ENCODE measurements around the gene THAP4. TPM values are rescaled to one million over a fixed set of nuclear protein-coding genes. Genes with fewer than 3 reads are reported as not detected.

Gene THAP4
- total RNA-seq, 3 donors from 2014 or later: 35.3 to 45.9 (median 38.1) TPM

GRCh38 chr2:241584436-241584835 is 52.5 kb downstream of the THAP4 start:
- Histone ChIP-seq H3K36me3 (no peaks in the 10 kb centered on the region), H3K4me1 (no peaks in the 10 kb centered on the region), H3K9me3 (peaks cover 30 to 32% of the 10 kb centered on the region in 2 donors), H3K27ac (no peak overlapping the region), H3K27me3 (no peaks in the 10 kb centered on the region), H3K4me3 (no peak overlapping the region)
- DNase-seq (ENCODE audit: low spot score in 2 of 2): no peak
- intact Hi-C loops (cut with DNase I; ENCODE audit: low total_unique reads): no loop called here
- TF ChIP-seq POLR2AphosphoS5 (IDR thresholded peaks at IDR 0.05) (no peak), POLR2A (IDR thresholded peaks at IDR 0.05) (no peak), CTCF (IDR thresholded peaks at IDR 0.05) (no peak)

- no peaks in the 10 kb centered on the region for H3K36me3 ChIP-seq
- H3K4me1 ChIP-seq: no peaks in the 10 kb centered on the region
- TF ChIP-seq POLR2A (IDR thresholded peaks at IDR 0.05) (no peak), CTCF (IDR thresholded peaks at IDR 0.05) (no peak), POLR2AphosphoS5 (IDR thresholded peaks at IDR 0.05) (no peak)
- no peak overlapping the region for H3K27ac ChIP-seq
- intact Hi-C loops (cut with DNase I; ENCODE audit: low total_unique reads): no loop called here
- no peak overlapping the region for H3K4me3 ChIP-seq
- no peak for DNase-seq (ENCODE audit: low spot score in 2 of 2)
- no peaks in the 10 kb centered on the region for H3K27me3 ChIP-seq
- H3K9me3 ChIP-seq: peaks cover 19 to 24% of the 10 kb centered on the region in 2 donors
These were observed 54.2 kb downstream of the THAP4 start for GRCh38 chr2:241582806-241583205.

- H3K36me3 ChIP-seq: no peaks in the 10 kb centered on the region
- TF ChIP-seq CTCF (IDR thresholded peaks at IDR 0.05) (no peak), POLR2A (IDR thresholded peaks at IDR 0.05) (no peak), POLR2AphosphoS5 (IDR thresholded peaks at IDR 0.05) (no peak)
- no peak overlapping the region for H3K27ac ChIP-seq
- intact Hi-C loops (cut with DNase I; ENCODE audit: low total_unique reads): no loop called here
- DNase-seq (ENCODE audit: low spot score in 2 of 2): no peak
- H3K4me3 ChIP-seq: no peak overlapping the region
- H3K4me1 ChIP-seq: no peaks in the 10 kb centered on the region
- H3K27me3 ChIP-seq: no peaks in the 10 kb centered on the region
- peaks cover 14 to 19% of the 10 kb centered on the region in 2 donors for H3K9me3 ChIP-seq
These were observed 54.6 kb downstream of the THAP4 start for GRCh38 chr2:241582328-241582727.

- intact Hi-C loops (cut with DNase I; ENCODE audit: low total_unique reads): no loop called here
- TF ChIP-seq POLR2AphosphoS5 (IDR thresholded peaks at IDR 0.05): no peak
- no peak for TF ChIP-seq POLR2A (IDR thresholded peaks at IDR 0.05)
- no peak for TF ChIP-seq CTCF (IDR thresholded peaks at IDR 0.05)
- no peaks in the 10 kb centered on the region for H3K36me3 ChIP-seq
These were observed 57.7 kb downstream of the THAP4 start for GRCh38 chr2:241579281-241579680.

GRCh38 chr2:241577413-241578122 is 59.4 kb downstream of the THAP4 start:
- no peak for DNase-seq (ENCODE audit: low spot score in 2 of 2)
- Histone ChIP-seq H3K9me3 (no peaks in the 10 kb centered on the region), H3K36me3 (no peaks in the 10 kb centered on the region), H3K4me1 (no peaks in the 10 kb centered on the region), H3K27me3 (no peaks in the 10 kb centered on the region), H3K27ac (no peak overlapping the region), H3K4me3 (no peak overlapping the region)
- intact Hi-C loops (cut with DNase I; ENCODE audit: low total_unique reads): no loop called here
- no peak for TF ChIP-seq POLR2AphosphoS5 (IDR thresholded peaks at IDR 0.05)
- TF ChIP-seq POLR2A (IDR thresholded peaks at IDR 0.05): no peak
- TF ChIP-seq CTCF (IDR thresholded peaks at IDR 0.05): no peak

More at GRCh38 chr2:241579281-241579680, 57.7 kb downstream of the THAP4 start:
- H3K27ac ChIP-seq: no peak overlapping the region
- DNase-seq (ENCODE audit: low spot score in 2 of 2): no peak
- no peaks in the 10 kb centered on the region for H3K27me3 ChIP-seq
- no peaks in the 10 kb centered on the region for H3K9me3 ChIP-seq
- H3K4me3 ChIP-seq: no peak overlapping the region
- H3K4me1 ChIP-seq: no peaks in the 10 kb centered on the region

Data from breast epithelium (tissue), 4 donors.